Osteoblast (primary cell): Measurements from ENCODE around the gene IST1. TPM values are rescaled to one million over a fixed set of nuclear protein-coding genes. Genes with fewer than 3 reads are reported as not detected.
"Not testable (repeated sequence)": the region's sequence is repeated elsewhere in the genome, so short reads cannot be mapped to it uniquely, and the experiment has no call there.

Experiments
- DNase-seq: peaks from one replicate; pipeline ENCODE4 v3.0.0; 2011; ENCODE audit warnings: low spot score, mixed read lengths; ENCODE audit not compliant: insufficient read length; ENCODE audit errors: missing footprints
- H2AFZ ChIP-seq: 2 replicates; pipeline ENCODE4 v1.6.0; 2011; ENCODE audit warnings: mild to moderate bottlenecking, low read length
- H3K27ac ChIP-seq: 2 replicates; pipeline ENCODE4 v1.5.1; 2011; ENCODE audit warnings: mild to moderate bottlenecking, low read depth, low read length, moderate library complexity
- H3K27me3 ChIP-seq: 2 replicates; pipeline ENCODE4 v1.6.0; 2012; ENCODE audit warnings: mild to moderate bottlenecking, control low read depth, inconsistent platforms, low read length, moderate library complexity; ENCODE audit not compliant: insufficient read depth
- H3K36me3 ChIP-seq: 2 replicates; pipeline ENCODE4 v1.5.1; 2011; ENCODE audit warnings: mild to moderate bottlenecking, low read length, control low read depth, moderate library complexity; ENCODE audit not compliant: insufficient read depth
- H3K4me1 ChIP-seq: 2 replicates; pipeline ENCODE4 v1.5.1; 2011; ENCODE audit warnings: mild to moderate bottlenecking, low read length, control low read depth, moderate library complexity; ENCODE audit not compliant: insufficient read depth
- H3K4me2 ChIP-seq: 2 replicates; pipeline ENCODE4 v1.6.0; 2011; ENCODE audit warnings: mild to moderate bottlenecking, low read length; ENCODE audit not compliant: insufficient read depth
- H3K4me3 ChIP-seq: fragments of 200-600 bp; sonication (generic); 3 replicates; pipeline ENCODE4 v1.5.1; 2012; ENCODE audit warnings: mild to moderate bottlenecking, low read length, inconsistent platforms; ENCODE audit not compliant: insufficient read depth
- H3K79me2 ChIP-seq: 2 replicates; pipeline ENCODE4 v1.6.0; 2012; ENCODE audit warnings: mild to moderate bottlenecking, low read length, control low read depth, inconsistent platforms; ENCODE audit not compliant: insufficient read depth
- H3K9me3 ChIP-seq: 2 replicates; pipeline ENCODE4 v1.5.1; 2011; ENCODE audit warnings: low read depth, low read length, control low read depth
- H4K20me1 ChIP-seq: 2 replicates; pipeline ENCODE4 v1.6.0; 2012; ENCODE audit warnings: mild to moderate bottlenecking, low read length, control low read depth; ENCODE audit not compliant: insufficient read depth
- CTCF ChIP-seq: IDR thresholded peaks from 2 replicates; pipeline ENCODE4 v1.5.1; 2011; ENCODE audit warnings: mild to moderate bottlenecking, low read depth, low read length, moderate library complexity; ENCODE audit errors: extremely low read depth
- total RNA-seq: library from RNA; depleted of rRNA; stranded (reverse); fragments of >200 nt; gene quantifications from 2 replicates; pipeline ENCODE4 v1.2.3, GENCODE V29; 2012

IST1 gene
- total RNA-seq, 1 donor = 229 TPM

GRCh38 chr16:71863995-71864394 is 31.3 kb upstream of the IST1 start:
- no peaks in the 10 kb centered on the region for H3K9me3 ChIP-seq
- H3K36me3 ChIP-seq = peaks cover 29% of the 10 kb centered on the region
- no peaks in the 10 kb centered on the region for H3K4me1 ChIP-seq
- no peak overlapping the region for H3K4me3 ChIP-seq
- no peaks in the 10 kb centered on the region for H3K79me2 ChIP-seq
- no peak overlapping the region for H3K27ac ChIP-seq
- no peak overlapping the region for H2AFZ ChIP-seq
- TF ChIP-seq CTCF = no peak
- no peaks in the 10 kb centered on the region for H4K20me1 ChIP-seq
- H3K27me3 ChIP-seq = no peaks in the 10 kb centered on the region
- DNase-seq = no peak
- no peak overlapping the region for H3K4me2 ChIP-seq

GRCh38 chr16:71865173-71865863 is 30.0 kb upstream of the IST1 start:
- H3K27ac ChIP-seq = no peak overlapping the region
- no peak overlapping the region for H2AFZ ChIP-seq
- no peaks in the 10 kb centered on the region for H3K9me3 ChIP-seq
- no peak for TF ChIP-seq CTCF
- H4K20me1 ChIP-seq = no peaks in the 10 kb centered on the region
- DNase-seq = no peak
- no peaks in the 10 kb centered on the region for H3K27me3 ChIP-seq
- no peaks in the 10 kb centered on the region for H3K79me2 ChIP-seq
- peaks cover 29% of the 10 kb centered on the region for H3K36me3 ChIP-seq
- no peak overlapping the region for H3K4me2 ChIP-seq
- H3K4me1 ChIP-seq = no peaks in the 10 kb centered on the region
- no peak overlapping the region for H3K4me3 ChIP-seq

- not testable (repeated sequence) for H3K4me1 ChIP-seq, DNase-seq, H3K4me2 ChIP-seq, H4K20me1 ChIP-seq, H2AFZ ChIP-seq, H3K27me3 ChIP-seq, H3K4me3 ChIP-seq, H3K9me3 ChIP-seq, H3K27ac ChIP-seq, H3K79me2 ChIP-seq
- peaks cover 24% of the 10 kb centered on the region for H3K36me3 ChIP-seq
Observed at GRCh38 chr16:71867175-71867574, 28.2 kb upstream of the IST1 start.

GRCh38 chr16:71867939-71868338 is 27.4 kb upstream of the IST1 start:
- H3K4me1 ChIP-seq = no peaks in the 10 kb centered on the region
- H3K27me3 ChIP-seq = no peaks in the 10 kb centered on the region
- no peaks in the 10 kb centered on the region for H3K79me2 ChIP-seq
- no peak overlapping the region for H3K4me2 ChIP-seq
- no peak for TF ChIP-seq CTCF
- no peaks in the 10 kb centered on the region for H3K9me3 ChIP-seq
- no peak overlapping the region for H2AFZ ChIP-seq
- H4K20me1 ChIP-seq = no peaks in the 10 kb centered on the region
- H3K4me3 ChIP-seq = no peak overlapping the region
- DNase-seq = no peak
- H3K27ac ChIP-seq = no peak overlapping the region
- peaks cover 24% of the 10 kb centered on the region for H3K36me3 ChIP-seq
